Fibroblast of villous mesenchyme (primary cell): Measurements from ENCODE around the gene COL7A1. TPM values are rescaled to one million over a fixed set of nuclear protein-coding genes. Genes with fewer than 3 reads are reported as not detected.
A peak's percentile ranks its signal among the peaks of the same experiment; 100 is the strongest.

Experiments
- DNase-seq: peaks from one replicate; pipeline ENCODE4 v3.0.0-alpha.2; 2010; ENCODE audit warnings: low read depth
- H3K4me3 ChIP-seq: 2 replicates; pipeline ENCODE4 v1.5.1; 2011; ENCODE audit warnings: low read depth, mild to moderate bottlenecking, low read length
- total RNA-seq: library from RNA; depleted of rRNA; stranded (reverse); fragments of >200 nt; gene quantifications from 2 replicates; pipeline ENCODE4 v1.2.3, GENCODE V29; 2012
- TF ChIP-seq, protein P1 (sequence below): IDR thresholded peaks from 2 replicates; pipeline ENCODE4 v1.5.1; 2012; ENCODE audit warnings: low read depth, mild to moderate bottlenecking, low read length; ENCODE audit not compliant: insufficient read depth

COL7A1 gene
- total RNA-seq: 79.0 and 140 TPM in 2 replicates

DNA sequence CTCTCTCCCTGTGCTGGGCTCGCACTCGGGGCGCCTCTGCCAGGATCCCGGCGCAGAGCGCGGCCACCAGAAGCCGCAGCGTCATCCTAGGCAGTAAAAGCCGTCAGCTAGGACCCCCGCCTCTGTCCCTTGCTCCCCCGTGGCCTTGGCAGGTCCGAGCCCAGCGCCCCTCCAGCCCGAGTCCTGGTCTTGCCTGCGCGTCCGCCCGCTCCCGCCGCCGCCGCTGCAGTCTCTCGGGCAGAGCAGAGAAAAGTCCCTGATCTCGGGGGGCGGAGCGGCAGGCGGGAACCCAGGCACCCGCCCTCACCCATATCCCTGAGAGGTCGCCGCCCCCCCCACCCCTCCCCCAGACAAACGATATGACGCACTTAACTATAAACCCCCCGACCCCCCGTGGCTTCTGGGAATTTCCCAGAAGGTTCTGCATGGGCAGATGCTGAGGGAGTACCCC, at the start of gene COL7A1:
Gene COL7A1 (minus strand): TSS at position 255 of the 451 bp plus-strand sequence. CDS start 170 bp downstream, at position 85.
- TF ChIP-seq, protein P1, sequence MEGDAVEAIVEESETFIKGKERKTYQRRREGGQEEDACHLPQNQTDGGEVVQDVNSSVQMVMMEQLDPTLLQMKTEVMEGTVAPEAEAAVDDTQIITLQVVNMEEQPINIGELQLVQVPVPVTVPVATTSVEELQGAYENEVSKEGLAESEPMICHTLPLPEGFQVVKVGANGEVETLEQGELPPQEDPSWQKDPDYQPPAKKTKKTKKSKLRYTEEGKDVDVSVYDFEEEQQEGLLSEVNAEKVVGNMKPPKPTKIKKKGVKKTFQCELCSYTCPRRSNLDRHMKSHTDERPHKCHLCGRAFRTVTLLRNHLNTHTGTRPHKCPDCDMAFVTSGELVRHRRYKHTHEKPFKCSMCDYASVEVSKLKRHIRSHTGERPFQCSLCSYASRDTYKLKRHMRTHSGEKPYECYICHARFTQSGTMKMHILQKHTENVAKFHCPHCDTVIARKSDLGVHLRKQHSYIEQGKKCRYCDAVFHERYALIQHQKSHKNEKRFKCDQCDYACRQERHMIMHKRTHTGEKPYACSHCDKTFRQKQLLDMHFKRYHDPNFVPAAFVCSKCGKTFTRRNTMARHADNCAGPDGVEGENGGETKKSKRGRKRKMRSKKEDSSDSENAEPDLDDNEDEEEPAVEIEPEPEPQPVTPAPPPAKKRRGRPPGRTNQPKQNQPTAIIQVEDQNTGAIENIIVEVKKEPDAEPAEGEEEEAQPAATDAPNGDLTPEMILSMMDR: no peak
- H3K4me3 ChIP-seq: peak within 1 kb of the TSS; percentile 54
- no peak for DNase-seq

DNA sequence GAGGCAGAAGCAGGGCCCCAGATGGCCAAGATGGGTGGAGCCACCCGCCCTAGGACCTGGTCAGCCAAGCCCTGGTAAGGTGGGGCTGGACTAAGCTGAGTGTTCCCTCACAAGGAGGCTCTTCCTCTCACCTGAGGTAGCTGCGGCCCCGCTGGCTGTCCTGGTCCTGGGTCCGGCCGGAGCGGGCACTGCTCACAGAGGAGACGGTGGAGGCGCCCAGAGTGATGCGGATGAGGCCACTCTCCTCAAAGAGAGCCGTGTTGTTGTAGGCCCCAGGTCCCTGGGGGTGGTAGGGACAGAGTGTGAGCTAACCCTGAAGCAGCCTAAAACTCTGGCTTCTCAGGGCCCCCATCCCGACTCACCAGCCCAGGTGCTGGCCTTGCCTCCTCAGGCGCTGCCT, 47.5 kb upstream of the COL7A1 start:
- DNase-seq: no peak
- TF ChIP-seq, protein P1: no peak
- H3K4me3 ChIP-seq: no peak overlapping the region

GRCh38 chr3:48641396-48641795, 46.3 kb upstream of the COL7A1 start:
- TF ChIP-seq, protein P1: no peak
- no peak overlapping the region for H3K4me3 ChIP-seq
- no peak for DNase-seq

DNA sequence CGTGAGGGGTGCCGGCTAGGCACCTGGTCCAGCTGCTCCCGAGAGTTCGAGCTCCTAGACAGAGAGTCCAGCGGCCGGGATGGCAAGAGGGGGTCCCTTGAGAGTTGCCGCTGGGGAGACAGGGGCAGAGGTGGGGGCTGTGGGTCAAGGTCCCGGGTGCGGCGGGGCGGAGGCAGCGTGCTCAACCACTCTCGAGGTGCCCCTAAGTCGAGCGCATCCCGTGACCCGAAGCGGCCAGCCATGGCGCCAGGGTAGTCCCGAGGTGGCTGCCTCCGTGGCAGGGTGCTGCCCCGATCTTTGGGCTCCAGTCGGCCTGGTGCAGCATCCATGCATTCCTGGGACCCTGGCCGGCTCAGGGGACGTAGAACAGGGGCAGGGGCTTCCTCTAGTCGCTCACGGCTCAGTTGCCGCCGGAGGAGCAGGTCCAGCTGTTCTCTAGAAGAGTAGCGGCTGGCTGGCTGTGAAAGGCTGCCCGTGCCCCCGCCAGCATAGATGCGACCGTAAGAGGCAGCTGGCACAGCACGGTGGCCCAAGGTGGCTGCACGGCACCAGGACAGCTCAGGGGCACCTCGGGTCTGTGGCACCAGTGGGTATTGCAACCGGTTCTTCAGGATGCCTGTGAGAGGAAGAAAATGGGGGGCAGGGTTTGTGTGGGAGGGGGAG, 44.9 kb upstream of the COL7A1 start:
- no peak overlapping the region for H3K4me3 ChIP-seq
- TF ChIP-seq, protein P1: no peak
- no peak for DNase-seq

- TF ChIP-seq, protein P1: no peak
- no peak for DNase-seq
Observed at GRCh38 chr3:48637305-48637704, 42.2 kb upstream of the COL7A1 start.

GRCh38 chr3:48636149-48636655, 41.1 kb upstream of the COL7A1 start:
- H3K4me3 ChIP-seq: peak overlapping the region; percentile 97
- no peak for DNase-seq
- TF ChIP-seq, protein P1: no peak

More at GRCh38 chr3:48637305-48637704, 42.2 kb upstream of the COL7A1 start:
- no peak overlapping the region for H3K4me3 ChIP-seq
